GM23248 (cell line): Measurements from ENCODE around the gene ADGRA3.

Experiments used
- EZH2 ChIP-seq: fragments of 200-600 bp; sonication (generic); IDR thresholded peaks from 2 replicates; pipeline ENCODE4 v1.6.1; 2018; ENCODE audit warnings: antibody characterized with exemption, mild to moderate bottlenecking; ENCODE audit not compliant: insufficient read depth, poor library complexity, severe bottlenecking
- EZH2phosphoT487 ChIP-seq: fragments of 200-600 bp; sonication (generic); IDR thresholded peaks from 2 replicates; pipeline ENCODE4 v1.6.1; 2018; ENCODE audit warnings: antibody characterized with exemption, moderate library complexity, mild to moderate bottlenecking, low read depth; ENCODE audit not compliant: insufficient read depth

GRCh38 chr4:22521240-22521639, 5.4 kb upstream of the ADGRA3 start:
- no peak for TF ChIP-seq EZH2
- TF ChIP-seq EZH2phosphoT487 = no peak
